PFSK-1 (cell line): ENCODE results near the gene SPATA9.

Experiments
- FOXP2 ChIP-seq: optimal IDR thresholded peaks from 2 replicates; pipeline ENCODE3; 2011; ENCODE audit warnings: borderline replicate concordance, control low read depth, inconsistent platforms; ENCODE audit not compliant: insufficient read depth; ENCODE audit errors: extremely low read length, extremely low read depth
- POLR2AphosphoS5 ChIP-seq: IDR thresholded peaks from 2 replicates; pipeline ENCODE4 v1.6.1; 2012; ENCODE audit warnings: low read depth, mild to moderate bottlenecking, control low read depth, low read length, moderate library complexity
- SIN3A ChIP-seq: IDR thresholded peaks from 2 replicates; pipeline ENCODE4 v1.6.1; 2012; ENCODE audit warnings: mild to moderate bottlenecking, low read length, moderate library complexity, borderline replicate concordance; ENCODE audit not compliant: insufficient read depth
- TAF1 ChIP-seq: IDR thresholded peaks from 2 replicates; pipeline ENCODE4 v1.6.1; 2012; ENCODE audit warnings: low read length, control low read depth, borderline replicate concordance; ENCODE audit not compliant: insufficient read depth
- TF ChIP-seq, protein P1 (sequence below), 2 experiments: IDR thresholded peaks; 2 replicates each; pipeline versions ENCODE4 v1.6.1 to v1.8.0; 2011 to 2012; ENCODE audit warnings: low read depth in 2 of 2, low read length in 2 of 2, control low read depth in 1 of 2, inconsistent platforms in 1 of 2, mild to moderate bottlenecking in 1 of 2, moderate library complexity in 1 of 2; ENCODE audit not compliant: insufficient read depth in 1 of 2

SPATA9 gene

DNA sequence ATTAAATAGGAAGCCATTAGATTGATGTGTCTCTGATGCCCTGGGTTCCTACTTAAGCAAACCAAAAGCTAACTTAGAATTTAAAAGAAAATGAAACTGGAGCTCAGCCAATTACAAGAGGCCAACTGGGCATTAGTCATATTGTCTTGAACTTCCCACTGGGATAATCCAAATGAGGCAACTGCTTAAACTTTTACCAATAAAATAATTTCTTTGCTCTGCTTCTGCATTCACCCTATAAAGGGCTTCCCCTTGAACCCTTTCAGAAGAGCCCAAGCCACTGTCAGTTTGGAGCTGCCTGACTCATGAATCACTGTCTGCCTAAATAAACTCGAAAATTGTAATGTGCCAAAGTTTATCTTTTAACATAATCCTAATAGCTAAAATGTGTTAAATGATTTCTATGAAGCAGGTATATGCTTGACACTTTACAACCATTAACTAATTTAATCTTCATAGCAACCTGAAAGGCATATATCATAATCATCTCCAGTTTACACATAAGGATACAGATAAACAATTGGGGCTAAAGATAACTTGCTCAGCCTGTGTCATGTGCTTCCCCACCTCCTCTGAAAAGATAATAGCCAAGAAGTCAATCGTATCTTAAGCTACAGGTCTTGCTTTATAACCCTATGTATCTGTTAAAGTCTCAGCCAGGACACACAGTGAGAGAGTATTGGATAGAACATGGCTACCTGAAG is 51.4 kb downstream of the SPATA9 start:
- TF ChIP-seq FOXP2: no peak
- no peak for TF ChIP-seq POLR2AphosphoS5
- TF ChIP-seq, protein P1, sequence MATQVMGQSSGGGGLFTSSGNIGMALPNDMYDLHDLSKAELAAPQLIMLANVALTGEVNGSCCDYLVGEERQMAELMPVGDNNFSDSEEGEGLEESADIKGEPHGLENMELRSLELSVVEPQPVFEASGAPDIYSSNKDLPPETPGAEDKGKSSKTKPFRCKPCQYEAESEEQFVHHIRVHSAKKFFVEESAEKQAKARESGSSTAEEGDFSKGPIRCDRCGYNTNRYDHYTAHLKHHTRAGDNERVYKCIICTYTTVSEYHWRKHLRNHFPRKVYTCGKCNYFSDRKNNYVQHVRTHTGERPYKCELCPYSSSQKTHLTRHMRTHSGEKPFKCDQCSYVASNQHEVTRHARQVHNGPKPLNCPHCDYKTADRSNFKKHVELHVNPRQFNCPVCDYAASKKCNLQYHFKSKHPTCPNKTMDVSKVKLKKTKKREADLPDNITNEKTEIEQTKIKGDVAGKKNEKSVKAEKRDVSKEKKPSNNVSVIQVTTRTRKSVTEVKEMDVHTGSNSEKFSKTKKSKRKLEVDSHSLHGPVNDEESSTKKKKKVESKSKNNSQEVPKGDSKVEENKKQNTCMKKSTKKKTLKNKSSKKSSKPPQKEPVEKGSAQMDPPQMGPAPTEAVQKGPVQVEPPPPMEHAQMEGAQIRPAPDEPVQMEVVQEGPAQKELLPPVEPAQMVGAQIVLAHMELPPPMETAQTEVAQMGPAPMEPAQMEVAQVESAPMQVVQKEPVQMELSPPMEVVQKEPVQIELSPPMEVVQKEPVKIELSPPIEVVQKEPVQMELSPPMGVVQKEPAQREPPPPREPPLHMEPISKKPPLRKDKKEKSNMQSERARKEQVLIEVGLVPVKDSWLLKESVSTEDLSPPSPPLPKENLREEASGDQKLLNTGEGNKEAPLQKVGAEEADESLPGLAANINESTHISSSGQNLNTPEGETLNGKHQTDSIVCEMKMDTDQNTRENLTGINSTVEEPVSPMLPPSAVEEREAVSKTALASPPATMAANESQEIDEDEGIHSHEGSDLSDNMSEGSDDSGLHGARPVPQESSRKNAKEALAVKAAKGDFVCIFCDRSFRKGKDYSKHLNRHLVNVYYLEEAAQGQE (IDR thresholded peaks at IDR 0.05; ENCODE audit: insufficient read depth in 1 of 2, low read depth in 2 of 2, low read length in 2 of 2): no peak
- TF ChIP-seq SIN3A: no peak
- TF ChIP-seq TAF1: no peak

GRCh38 chr5:95630394-95630917 is 52.3 kb downstream of the SPATA9 start:
- no peak for TF ChIP-seq SIN3A
- no peak for TF ChIP-seq TAF1
- no peak for TF ChIP-seq POLR2AphosphoS5
- TF ChIP-seq FOXP2: no peak
- TF ChIP-seq, protein P1 (IDR thresholded peaks at IDR 0.05; ENCODE audit: insufficient read depth in 1 of 2, low read depth in 2 of 2, low read length in 2 of 2): no peak

DNA sequence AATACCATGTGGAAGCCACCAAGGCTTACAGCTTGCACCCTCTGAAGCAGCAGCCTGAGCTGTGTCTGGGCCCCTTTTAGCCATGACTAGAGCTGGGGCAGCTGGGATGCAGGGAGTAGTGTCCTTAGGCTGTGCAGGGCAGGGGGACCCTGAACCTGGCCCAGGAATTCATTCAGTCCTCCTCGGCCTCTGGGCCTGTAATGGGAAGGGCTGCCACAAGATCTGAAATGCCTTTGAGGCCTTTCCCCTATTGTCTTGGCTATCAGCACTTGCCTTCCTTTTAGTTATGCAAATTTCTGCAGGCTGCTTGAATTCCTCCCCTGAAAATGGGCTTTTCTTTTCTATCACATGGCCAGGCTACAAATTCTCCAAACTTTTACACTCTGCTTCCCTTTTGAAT is 53.9 kb downstream of the SPATA9 start:
- TF ChIP-seq FOXP2: no peak
- TF ChIP-seq, protein P1 (IDR thresholded peaks at IDR 0.05; ENCODE audit: insufficient read depth in 1 of 2, low read depth in 2 of 2, low read length in 2 of 2): no peak
- no peak for TF ChIP-seq TAF1
- no peak for TF ChIP-seq POLR2AphosphoS5
- TF ChIP-seq SIN3A: no peak

- no peak for TF ChIP-seq POLR2AphosphoS5
- TF ChIP-seq TAF1: no peak
- no peak for TF ChIP-seq SIN3A
- no peak for TF ChIP-seq FOXP2
- TF ChIP-seq, protein P1 (IDR thresholded peaks at IDR 0.05; ENCODE audit: insufficient read depth in 1 of 2, low read depth in 2 of 2, low read length in 2 of 2): no peak
Observed at GRCh38 chr5:95627971-95628810, 54.6 kb downstream of the SPATA9 start.
